Mesothelial cell of epicardium (in vitro differentiated cells): ENCODE results near the gene MORC3. TPM values are rescaled to one million over a fixed set of nuclear protein-coding genes. Genes with fewer than 3 reads are reported as not detected.
"Not testable (repeated sequence)": the region's sequence is repeated elsewhere in the genome, so short reads cannot be mapped to it uniquely, and the experiment has no call there.

Experiments used
- DNase-seq, 2 experiments: peaks; one replicate each; pipeline ENCODE4 v3.0.0; 2021; ENCODE audit warnings: low spot score in 2 of 2; ENCODE audit not compliant: unreplicated experiment in 2 of 2
- H3K27ac Mint-ChIP-seq: 2 replicates; pipeline ENCODE4 v1.8.0; 2021; ENCODE audit warnings: mixed read lengths
- H3K27me3 Mint-ChIP-seq: 2 replicates; pipeline ENCODE4 v1.8.0; 2021; ENCODE audit warnings: low read depth, mixed read lengths
- H3K36me3 Mint-ChIP-seq: 2 replicates; pipeline ENCODE4 v1.8.0; 2021; ENCODE audit warnings: mixed read lengths
- H3K4me1 Mint-ChIP-seq: 2 replicates; pipeline ENCODE4 v1.8.0; 2021; ENCODE audit warnings: mixed read lengths
- H3K4me3 Mint-ChIP-seq: 2 replicates; pipeline ENCODE4 v1.8.0; 2021; ENCODE audit warnings: mild to moderate bottlenecking, moderate library complexity, mixed read lengths
- H3K9me3 Mint-ChIP-seq: 2 replicates; pipeline ENCODE4 v1.8.0; 2021; ENCODE audit warnings: mixed read lengths
- CTCF ChIP-seq: fragments of 200-600 bp; sonication (generic); IDR thresholded peaks from one replicate; pipeline ENCODE4 v1.5.0; 2021; ENCODE audit warnings: antibody characterized with exemption; ENCODE audit not compliant: unreplicated experiment
- total RNA-seq: library from RNA; stranded (reverse); gene quantifications from 3 replicates; pipeline ENCODE4 v1.2.1, GENCODE V29; 2021

Gene MORC3
- total RNA-seq, 1 donor from 2014 or later: 35.2 TPM

- Mint-ChIP-seq H3K4me3 (no peak overlapping the region), H3K27ac (peak overlapping the region; percentile 6), H3K27me3 (no peaks in the 10 kb centered on the region), H3K9me3 (no peaks in the 10 kb centered on the region), H3K36me3 (peaks cover 12% of the 10 kb centered on the region), H3K4me1 (peaks cover 22% of the 10 kb centered on the region)
- no peak for DNase-seq
- no peak for TF ChIP-seq CTCF
Measured at GRCh38 chr21:36323032-36323431, 3.0 kb downstream of the MORC3 start.

- TF ChIP-seq CTCF: no peak
- peaks cover 16% of the 10 kb centered on the region for H3K36me3 Mint-ChIP-seq
- H3K27me3 Mint-ChIP-seq: no peaks in the 10 kb centered on the region
- no peak for DNase-seq
- H3K4me1 Mint-ChIP-seq: peaks cover 26% of the 10 kb centered on the region
- no peak overlapping the region for H3K4me3 Mint-ChIP-seq
- no peaks in the 10 kb centered on the region for H3K9me3 Mint-ChIP-seq
- H3K27ac Mint-ChIP-seq: no peak overlapping the region
Measured at GRCh38 chr21:36325373-36326010, 5.5 kb downstream of the MORC3 start.

GRCh38 chr21:36330904-36331303 is 10.9 kb downstream of the MORC3 start:
- Mint-ChIP-seq H3K4me3 (no peak overlapping the region), H3K4me1 (peaks cover 15% of the 10 kb centered on the region), H3K36me3 (peaks cover 21% of the 10 kb centered on the region), H3K27me3 (no peaks in the 10 kb centered on the region), H3K27ac (peak overlapping the region; percentile 11), H3K9me3 (no peaks in the 10 kb centered on the region)
- peak; percentile 52 for TF ChIP-seq CTCF
- DNase-seq: no peak

GRCh38 chr21:36337099-36337509 is 17.1 kb downstream of the MORC3 start:
- peaks cover 4% of the 10 kb centered on the region for H3K4me1 Mint-ChIP-seq
- no peak for TF ChIP-seq CTCF
- H3K27ac Mint-ChIP-seq: peak overlapping the region; percentile 53
- peaks cover 43% of the 10 kb centered on the region for H3K36me3 Mint-ChIP-seq
- H3K9me3 Mint-ChIP-seq: no peaks in the 10 kb centered on the region
- H3K27me3 Mint-ChIP-seq: no peaks in the 10 kb centered on the region
- H3K4me3 Mint-ChIP-seq: no peak overlapping the region
- DNase-seq: no peak

GRCh38 chr21:36338975-36339374 is 19.0 kb downstream of the MORC3 start:
- peaks cover 39% of the 10 kb centered on the region for H3K36me3 Mint-ChIP-seq
- no peaks in the 10 kb centered on the region for H3K27me3 Mint-ChIP-seq
- no peak for TF ChIP-seq CTCF
- no peaks in the 10 kb centered on the region for H3K4me1 Mint-ChIP-seq
- H3K27ac Mint-ChIP-seq: no peak overlapping the region
- DNase-seq: no peak
- no peak overlapping the region for H3K4me3 Mint-ChIP-seq
- no peaks in the 10 kb centered on the region for H3K9me3 Mint-ChIP-seq

- H3K27ac Mint-ChIP-seq, DNase-seq, H3K4me1 Mint-ChIP-seq, H3K9me3 Mint-ChIP-seq, H3K4me3 Mint-ChIP-seq, H3K27me3 Mint-ChIP-seq: not testable (repeated sequence)
- H3K36me3 Mint-ChIP-seq: peaks cover 33% of the 10 kb centered on the region
Measured at GRCh38 chr21:36342581-36342980, 22.6 kb downstream of the MORC3 start.
